Naive B cell (primary cell): ENCODE data around the gene FCGBP. TPM values are rescaled to one million over a fixed set of nuclear protein-coding genes. Genes with fewer than 3 reads are reported as not detected.
"Not testable (repeated sequence)": the region's sequence is repeated elsewhere in the genome, so short reads cannot be mapped to it uniquely, and the experiment has no call there.

ENCODE experiments used
- ATAC-seq, 2 donors: fragments of 150-1000 bp; cut with Tn5 transposase; 2 replicates each; pipeline ENCODE4 v1.10.0; 2021; ENCODE audit warnings: low read depth in 2 of 2, mild to moderate bottlenecking in 2 of 2, moderate library complexity in 2 of 2
- DNase-seq: peaks from one replicate; pipeline ENCODE4 v3.0.0; 2022
- H3K27ac Mint-ChIP-seq, 6 donors: one replicate each; pipeline ENCODE4 v1.8.0; 2020 to 2022; ENCODE audit warnings: mild to moderate bottlenecking in 6 of 6, mixed read lengths in 6 of 6, moderate library complexity in 5 of 6, inconsistent platforms in 2 of 6
- H3K27me3 Mint-ChIP-seq, 3 donors: one replicate each; pipeline ENCODE4 v1.8.0; 2021 to 2022; ENCODE audit warnings: mixed read lengths in 3 of 3, mild to moderate bottlenecking in 1 of 3
- H3K36me3 Mint-ChIP-seq, 2 donors: one replicate each; pipeline ENCODE4 v1.8.0; 2020 to 2022; ENCODE audit warnings: mixed read lengths in 2 of 2, inconsistent platforms in 1 of 2, mild to moderate bottlenecking in 1 of 2
- H3K4me1 Mint-ChIP-seq, 3 donors: one replicate each; pipeline ENCODE4 v1.8.0; 2020 to 2022; ENCODE audit warnings: mixed read lengths in 3 of 3, inconsistent platforms in 1 of 3, mild to moderate bottlenecking in 1 of 3, moderate library complexity in 1 of 3
- H3K4me3 Mint-ChIP-seq, 8 donors: one replicate each; pipeline ENCODE4 v1.8.0; 2020 to 2022; ENCODE audit warnings: mild to moderate bottlenecking in 8 of 8, mixed read lengths in 8 of 8, moderate library complexity in 8 of 8, inconsistent platforms in 2 of 8
- H3K9me3 Mint-ChIP-seq, 7 donors: one replicate each; pipeline ENCODE4 v1.8.0; 2020 to 2022; ENCODE audit warnings: mixed read lengths in 7 of 7, mild to moderate bottlenecking in 5 of 7, inconsistent platforms in 2 of 7, moderate library complexity in 1 of 7
- polyA plus RNA-seq, 6 donors: library from polyadenylated mRNA; unstranded; fragments of 300-500 nt; fragmentation: Illumina TruSeq; gene quantifications; one replicate each; pipeline ENCODE4 v1.2.3, GENCODE V29; 2021; ENCODE audit warnings: low read depth in 6 of 6

Gene FCGBP
- polyA plus RNA-seq, 6 donors from 2014 or later, result 0.15 to 1.7 (median 0.76) TPM

DNA sequence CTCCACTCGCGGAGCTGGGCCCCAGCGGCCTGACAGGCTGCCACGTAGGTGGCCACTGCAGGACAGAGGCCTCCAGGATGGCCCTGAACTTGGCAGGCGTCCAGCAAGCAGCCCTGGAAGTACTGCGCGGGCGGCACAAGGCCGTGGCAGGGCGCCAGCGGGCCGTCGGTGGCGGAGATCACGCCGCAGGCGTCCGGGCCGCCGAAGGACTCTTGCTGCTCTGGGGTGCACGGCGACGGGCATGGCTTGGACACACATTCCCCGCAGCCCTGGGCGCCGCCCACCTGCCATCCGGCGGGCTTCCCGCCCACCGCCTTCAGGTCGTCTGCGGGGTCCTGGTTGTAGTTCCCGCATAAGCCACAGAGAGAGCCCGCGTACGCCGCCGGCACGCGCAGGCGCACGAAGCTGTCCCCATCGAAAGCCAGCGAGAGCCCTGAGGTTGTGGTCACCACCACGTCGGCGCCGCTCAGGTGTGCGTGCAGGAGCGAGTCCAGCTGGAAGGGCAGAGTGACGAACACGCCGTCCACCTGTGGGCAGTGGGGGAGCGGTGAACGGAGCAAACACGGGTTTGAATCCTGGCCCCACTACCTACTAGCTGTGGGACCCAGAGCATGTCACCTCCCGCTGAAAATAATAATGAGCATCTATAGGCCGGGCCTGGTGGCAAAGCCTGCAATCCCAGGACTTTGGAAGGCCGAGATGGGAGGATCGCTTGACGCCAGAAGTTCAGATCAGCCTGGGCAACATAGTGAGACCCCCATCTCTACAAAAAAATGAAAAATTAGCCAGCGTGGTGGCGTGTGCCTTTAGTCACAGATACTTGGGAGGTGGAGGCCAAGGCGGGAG, 42.6 kb downstream of the FCGBP start:
- not testable (repeated sequence) for H3K4me1 Mint-ChIP-seq, H3K27me3 Mint-ChIP-seq, H3K9me3 Mint-ChIP-seq
- DNase-seq, result peak; percentile 33
- ATAC-seq, result peak; percentile 25 to 40
- H3K36me3 Mint-ChIP-seq, result peaks cover 7 to 21% of the 10 kb centered on the region in 2 donors
- peak overlapping the region in 3 of 8 donors; percentile 33 to 47 (median 47) for H3K4me3 Mint-ChIP-seq
- H3K27ac Mint-ChIP-seq, result peak overlapping the region in 1 of 6 donors; percentile 44

DNA sequence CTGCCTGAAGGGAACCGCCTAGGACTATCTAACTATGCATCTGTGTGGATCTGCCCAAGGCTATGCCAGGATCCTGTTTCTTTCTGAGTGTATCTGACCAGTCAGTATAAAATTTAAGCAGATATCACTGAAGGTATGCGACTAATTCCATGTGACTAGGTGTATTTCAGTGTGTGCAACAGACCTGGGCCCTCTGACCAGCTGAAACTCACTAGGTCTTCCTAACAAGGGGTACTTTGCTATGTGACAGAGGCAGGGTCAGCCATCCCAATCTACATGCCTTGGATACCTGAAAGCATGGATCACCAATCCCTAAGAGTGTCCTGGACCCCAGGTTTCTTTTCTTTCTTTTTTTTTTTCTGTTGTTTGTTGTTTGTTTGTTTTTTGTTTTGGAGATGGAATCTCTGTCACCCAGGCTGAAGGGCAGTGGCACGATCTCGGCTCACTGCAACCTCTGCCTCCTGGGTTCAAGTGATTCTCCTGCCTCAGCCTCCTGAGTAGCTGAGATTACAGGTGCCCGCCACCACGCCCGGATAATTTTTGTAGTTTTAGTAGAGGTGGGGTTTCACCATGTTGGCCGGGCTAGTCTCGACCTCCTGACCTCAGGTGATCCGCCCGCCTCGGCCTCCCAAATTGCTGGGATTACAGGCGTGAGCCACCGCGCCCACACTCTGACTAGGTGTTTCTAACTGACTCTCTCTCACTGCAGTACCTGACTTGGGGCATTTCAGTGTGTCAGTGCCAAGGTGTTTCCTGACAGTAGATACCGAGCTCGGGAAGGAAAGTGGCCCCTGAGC, 43.5 kb downstream of the FCGBP start:
- Mint-ChIP-seq H3K4me3 (peak overlapping the region in 2 of 8 donors; percentile 59 to 74), H3K4me1 (peaks cover 0 to 8% (median 0%) of the 10 kb centered on the region in 3 donors), H3K9me3 (no peaks in the 10 kb centered on the region), H3K27ac (no peak overlapping the region), H3K27me3 (no peaks in the 10 kb centered on the region), H3K36me3 (peaks cover 7 to 21% of the 10 kb centered on the region in 2 donors)
- DNase-seq (no peak), ATAC-seq (no peak)

DNA sequence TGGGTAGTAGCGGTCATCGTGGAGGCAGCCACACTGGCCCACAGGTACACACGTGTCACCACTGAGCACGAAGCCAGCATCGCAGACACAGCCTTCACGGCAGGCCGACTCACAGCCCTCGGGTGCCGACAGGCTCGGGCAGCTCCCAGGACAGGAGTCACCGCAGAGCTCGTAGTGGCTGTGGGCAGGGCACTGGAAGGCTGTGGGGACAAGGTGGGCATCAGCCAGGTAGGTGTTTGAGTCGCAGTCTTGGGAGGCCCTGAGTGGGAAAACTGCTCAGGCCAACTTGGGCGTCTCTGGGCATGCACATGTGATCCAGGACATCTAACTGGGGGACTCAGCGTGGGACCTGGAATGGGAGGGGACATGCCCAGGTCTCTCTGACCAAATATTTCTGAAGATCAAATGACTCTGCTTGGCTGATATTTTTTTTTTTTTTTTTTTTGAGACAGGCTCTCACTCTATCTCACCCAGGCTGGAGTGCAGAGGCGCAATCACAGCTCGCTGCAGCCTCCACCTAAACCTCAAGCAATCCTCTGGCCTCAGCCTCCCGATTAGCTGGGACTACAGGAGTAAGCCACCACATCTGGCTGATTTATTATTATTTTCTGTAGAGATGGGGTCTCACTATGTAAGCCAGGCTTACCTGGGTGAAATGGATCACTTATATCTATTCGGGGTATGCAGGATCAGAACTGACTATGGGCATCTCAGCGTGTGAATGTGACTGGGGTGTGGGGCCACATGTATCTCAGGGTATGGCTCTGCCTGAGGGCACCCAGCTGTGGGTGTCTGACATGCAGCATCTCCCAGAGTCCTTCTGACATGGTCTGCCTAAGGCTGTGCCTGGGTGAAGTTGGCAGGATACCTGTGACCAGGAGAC, 44.3 kb downstream of the FCGBP start:
- H3K27ac Mint-ChIP-seq, result peak overlapping the region in 2 of 6 donors; percentile 14 to 20
- H3K27me3 Mint-ChIP-seq, H3K4me1 Mint-ChIP-seq, DNase-seq, ATAC-seq, H3K9me3 Mint-ChIP-seq: not testable (repeated sequence)
- peak overlapping the region in 1 of 8 donors; percentile 42 for H3K4me3 Mint-ChIP-seq
- H3K36me3 Mint-ChIP-seq, result peaks cover 7 to 21% of the 10 kb centered on the region in 2 donors

DNA sequence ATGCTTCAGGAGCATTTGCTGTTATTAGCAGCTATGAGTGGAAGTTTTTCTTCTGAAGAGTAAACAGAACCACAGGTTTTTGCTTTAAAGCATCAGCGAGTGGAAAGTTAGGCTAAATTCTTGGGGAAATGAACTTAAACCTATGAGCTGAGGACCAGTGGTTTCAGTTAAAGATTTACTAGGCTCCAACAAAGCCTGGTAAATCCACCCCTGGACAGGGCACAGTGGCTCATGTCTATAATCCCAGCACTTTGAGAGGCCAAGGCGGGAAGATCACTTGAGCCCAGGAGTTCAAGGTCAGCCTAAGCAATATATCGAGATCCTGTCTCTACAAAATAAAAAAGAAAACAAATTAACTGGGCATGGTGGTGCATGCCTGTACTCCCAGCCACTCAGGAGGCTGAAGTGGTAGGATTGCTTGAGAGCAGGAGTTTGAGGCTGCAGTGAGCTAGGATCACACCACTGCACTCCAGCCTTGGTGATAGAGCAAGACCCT, 46.9 kb downstream of the FCGBP start:
- peaks cover 5 to 20% of the 10 kb centered on the region in 2 donors for H3K36me3 Mint-ChIP-seq
- not testable (repeated sequence) for ATAC-seq

DNA sequence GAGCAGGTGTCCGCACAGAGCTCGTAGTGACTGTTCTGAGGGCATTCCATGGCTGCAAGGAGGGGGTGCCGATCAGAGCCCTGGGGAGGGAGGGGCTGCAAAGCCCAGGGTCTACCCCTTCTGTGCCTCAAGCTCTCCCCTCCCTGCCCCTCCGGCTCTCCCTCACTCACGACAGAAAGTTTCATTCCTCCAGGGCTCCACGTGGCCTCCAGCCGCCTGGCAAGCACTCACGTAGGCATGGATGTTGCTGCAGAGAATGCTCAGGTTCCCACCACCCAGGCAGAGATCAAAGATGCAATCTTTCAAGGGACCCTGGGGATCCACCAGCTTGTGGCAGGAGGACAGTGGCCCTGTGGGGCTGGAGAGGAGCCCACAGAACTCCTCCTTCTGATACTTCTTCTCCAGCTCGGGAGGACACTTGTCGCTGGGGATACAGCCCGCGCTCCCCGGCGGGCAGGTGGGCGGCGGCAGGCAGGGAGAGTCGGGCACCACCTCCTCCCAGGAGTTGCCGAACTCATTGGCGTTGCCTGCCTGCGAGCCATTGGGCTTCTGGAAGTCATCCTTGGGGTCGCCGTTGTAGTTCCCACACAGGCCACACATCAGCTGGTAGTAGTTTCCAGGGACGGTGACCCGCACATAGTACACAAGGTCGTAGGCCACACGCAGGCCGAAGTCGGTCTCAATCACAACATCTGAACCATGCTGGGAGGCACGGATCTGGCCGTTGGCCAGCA, 48.4 kb downstream of the FCGBP start:
- peaks cover 0 to 10% of the 10 kb centered on the region in 2 donors for H3K36me3 Mint-ChIP-seq
- ATAC-seq, H3K4me3 Mint-ChIP-seq, DNase-seq, H3K9me3 Mint-ChIP-seq, H3K27me3 Mint-ChIP-seq, H3K4me1 Mint-ChIP-seq, H3K27ac Mint-ChIP-seq: not testable (repeated sequence)

More for the DNA sequence above, 46.9 kb downstream of the FCGBP start:
- not testable (repeated sequence) for H3K4me3 Mint-ChIP-seq, H3K9me3 Mint-ChIP-seq, H3K4me1 Mint-ChIP-seq, H3K27ac Mint-ChIP-seq, H3K27me3 Mint-ChIP-seq, DNase-seq

DNA sequence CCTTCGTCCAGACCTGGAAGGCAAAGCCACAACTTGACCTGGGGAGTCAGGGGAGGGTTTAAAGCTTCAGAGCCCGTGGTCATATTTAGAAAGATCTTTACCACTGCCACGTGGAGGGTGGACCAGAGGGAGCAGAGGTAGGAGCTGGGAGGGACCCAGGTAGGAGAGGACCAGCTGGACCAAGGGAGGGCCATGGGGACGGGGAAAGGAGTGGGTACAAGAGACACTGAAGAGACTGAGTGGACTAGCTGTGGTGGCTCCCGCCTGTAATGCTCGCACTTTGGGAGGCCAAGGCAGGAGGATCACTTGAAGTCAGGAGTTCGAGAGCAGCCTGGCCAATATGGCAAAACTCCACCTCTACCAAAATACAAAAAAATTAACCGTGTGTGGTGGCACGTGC, 49.7 kb downstream of the FCGBP start:
- not testable (repeated sequence) for H3K27me3 Mint-ChIP-seq, H3K9me3 Mint-ChIP-seq, DNase-seq, ATAC-seq, H3K36me3 Mint-ChIP-seq, H3K4me1 Mint-ChIP-seq, H3K27ac Mint-ChIP-seq, H3K4me3 Mint-ChIP-seq

Other genes starting within 250 kb of the FCGBP start
- not detected for gene LGALS14, start 230.2 kb downstream of the FCGBP start, polyA plus RNA-seq
- 1 to 10 TPM in 1 of 6 donors, not detected in 5; 2.1 TPM for gene CLC, start 196.6 kb downstream of the FCGBP start, polyA plus RNA-seq
- gene LEUTX, start 155.8 kb downstream of the FCGBP start, polyA plus RNA-seq, result not detected
- 10 to 100 TPM in 4 of 6 donors, 1 to 10 TPM in 2; 8.8 to 15.9 (median 10.5) TPM for gene DYRK1B, start 100.5 kb downstream of the FCGBP start, polyA plus RNA-seq
- 100 to 1,000 TPM; 169 to 203 (median 179) TPM for gene FBL, start 88.3 kb downstream of the FCGBP start, polyA plus RNA-seq
- gene PSMC4, start 36.5 kb upstream of the FCGBP start, polyA plus RNA-seq, result 10 to 100 TPM; 78.2 to 94.5 (median 89.9) TPM
- gene ZNF546, start 62.4 kb upstream of the FCGBP start, polyA plus RNA-seq, result 1 to 10 TPM in 5 of 6 donors, not detected in 1; 4.1 to 8.5 (median 7.3) TPM
- gene ZNF780B, start 121.6 kb upstream of the FCGBP start, polyA plus RNA-seq, result 10 to 100 TPM in 4 of 6 donors, 1 to 10 TPM in 2; 2.5 to 18.4 (median 13.8) TPM
- gene ZNF780A, start 156.3 kb upstream of the FCGBP start, polyA plus RNA-seq, result 10 to 100 TPM; 13.3 to 34.7 (median 18.4) TPM